Measurements from ENCODE around the gene C14orf132.
A peak's percentile ranks its signal among the peaks of the same experiment; 100 is the strongest.

DNA sequence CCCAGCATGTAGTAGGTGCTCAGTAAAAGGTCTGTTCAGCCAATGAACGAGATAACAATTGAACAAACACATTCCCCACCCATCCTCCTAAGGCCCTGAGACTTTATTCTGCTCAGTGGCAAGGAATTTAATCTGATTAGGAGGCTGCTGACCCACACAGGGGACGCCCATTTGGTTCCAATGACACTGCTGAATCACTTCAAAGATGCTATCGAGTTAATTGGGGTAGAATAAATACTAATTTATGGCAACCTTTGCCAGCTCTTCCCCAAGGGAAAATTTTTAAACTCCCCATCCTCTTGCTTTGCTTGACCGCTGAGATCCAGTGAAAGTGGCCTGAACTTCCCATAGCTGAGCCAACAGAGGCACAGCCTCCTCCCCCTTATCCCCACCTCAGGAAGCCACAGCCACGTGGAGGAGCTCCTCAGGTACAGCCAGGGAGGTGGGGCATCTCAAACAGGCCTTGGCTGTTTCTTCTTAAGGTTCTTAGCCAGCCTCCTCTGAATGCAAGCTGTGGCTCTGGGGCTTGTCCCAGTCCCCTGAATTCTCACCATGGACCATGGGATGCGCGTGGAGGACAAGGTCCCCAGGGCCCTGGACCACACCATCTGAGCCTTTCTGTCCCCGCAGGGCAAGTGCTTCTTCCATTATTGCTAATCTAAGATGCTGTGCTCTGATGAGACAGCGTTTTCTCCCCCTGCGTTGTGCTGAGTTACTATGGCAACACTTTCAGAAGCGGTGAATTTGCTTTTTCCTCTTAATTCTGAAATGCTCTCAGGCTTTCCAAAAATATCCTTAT lies 26.7 kb downstream of the C14orf132 start:
- peak; percentile 83 for TF ChIP-seq GATA2 (IDR thresholded peaks at IDR 0.05; ENCODE audit: low read depth, low read length)
- TF ChIP-seq GATA3 (IDR thresholded peaks at IDR 0.05; ENCODE audit: low read depth, low read length), result no peak; the same call in 1 of the 2 replicates
